GM12874 (cell line): Measurements from ENCODE around the gene OR6A2.

Experiments used
- CTCF ChIP-seq: IDR thresholded peaks from 2 replicates; pipeline ENCODE4 v1.5.1; 2011; ENCODE audit warnings: low read depth, mild to moderate bottlenecking, control low read depth, low read length, moderate library complexity; ENCODE audit not compliant: insufficient read depth

Gene OR6A2

GRCh38 chr11:6828103-6828502 lies 28.6 kb upstream of the OR6A2 start:
- TF ChIP-seq CTCF = no peak

- TF ChIP-seq CTCF = no peak
Measured at GRCh38 chr11:6825231-6825744, 25.8 kb upstream of the OR6A2 start.

GRCh38 chr11:6824136-6824823 lies 24.8 kb upstream of the OR6A2 start:
- no peak for TF ChIP-seq CTCF

GRCh38 chr11:6818967-6819366 lies 19.5 kb upstream of the OR6A2 start:
- TF ChIP-seq CTCF = no peak

GRCh38 chr11:6817694-6818093 lies 18.2 kb upstream of the OR6A2 start:
- TF ChIP-seq CTCF = no peak

GRCh38 chr11:6813656-6814055 lies 14.2 kb upstream of the OR6A2 start:
- no peak for TF ChIP-seq CTCF

GRCh38 chr11:6812390-6813005 lies 13.0 kb upstream of the OR6A2 start:
- peak; percentile 89 for TF ChIP-seq CTCF
